Heart left ventricle (tissue), 16 donors: ENCODE results near the gene RNF130. TPM values are rescaled to one million over a fixed set of nuclear protein-coding genes. Genes with fewer than 3 reads are reported as not detected.

Experiments used
- ATAC-seq, 4 donors: fragments of 200-7000 bp; cut with Tn5 transposase; one replicate each; pipeline ENCODE4 v1.9.1; 2020 to 2022; ENCODE audit warnings: moderate library complexity in 4 of 4, mild to moderate bottlenecking in 3 of 4, moderate number of reproducible peaks in 1 of 4
- DNase-seq, 5 donors: peaks; one replicate each; pipeline ENCODE4 v3.0.0-alpha.2; 2020
- H3K27ac ChIP-seq, 12 donors: fragments of 200-600 bp; sonication (generic) in 4 of 12; one replicate each; pipeline versions ENCODE4 v1.5.0 to v1.8.0; 2016 to 2022; ENCODE audit warnings: mild to moderate bottlenecking in 2 of 12
- H3K27me3 ChIP-seq, 9 donors: fragments of 200-600 bp; sonication (generic) in 2 of 9; one replicate each; pipeline versions ENCODE4 v1.5.1 to v1.8.0; 2016 to 2022; ENCODE audit warnings: mild to moderate bottlenecking in 3 of 9
- H3K36me3 ChIP-seq, 9 donors: fragments of 200-600 bp; sonication (generic) in 2 of 9; one replicate each; pipeline versions ENCODE4 v1.5.0 to v1.8.0; 2018 to 2022; ENCODE audit warnings: mild to moderate bottlenecking in 2 of 9
- H3K4me1 ChIP-seq, 12 donors: fragments of 200-600 bp; sonication (generic) in 4 of 12; one replicate each; pipeline versions ENCODE4 v1.5.0 to v1.8.0; 2016 to 2022; ENCODE audit warnings: mild to moderate bottlenecking in 3 of 12
- H3K4me3 ChIP-seq, 12 donors: fragments of 200-600 bp; sonication (generic) in 4 of 12; one replicate each; pipeline versions ENCODE4 v1.5.0 to v1.8.0; 2017 to 2022; ENCODE audit warnings: mild to moderate bottlenecking in 9 of 12, moderate library complexity in 4 of 12
- H3K9me3 ChIP-seq, 12 donors: fragments of 200-600 bp; sonication (generic) in 4 of 12; one replicate each; pipeline versions ENCODE4 v1.5.0 to v1.8.0; 2016 to 2022; ENCODE audit warnings: mild to moderate bottlenecking in 1 of 12
- CTCF ChIP-seq, 12 donors: fragments of 200-600 bp; sonication (generic) in 4 of 12; IDR thresholded peaks; one replicate each; pipeline versions ENCODE4 v1.5.0 to v1.8.0; 2018 to 2022; ENCODE audit warnings: antibody characterized with exemption in 12 of 12, mild to moderate bottlenecking in 5 of 12
- POLR2A ChIP-seq, 2 donors: fragments of 450-650 bp; IDR thresholded peaks; one replicate each; pipeline ENCODE4 v1.6.1; 2017; ENCODE audit warnings: antibody characterized with exemption in 2 of 2, mild to moderate bottlenecking in 2 of 2, moderate library complexity in 2 of 2
- WGBS, 4 donors: extraction: QIAGEN DNeasy Blood & Tissue Kit in 2 of 4; methylation state at CpG; one replicate each; pipeline versions ENCODE4 v1.1.5 to v1.1.7; 2013 to 2018; 5-methylcytosine and 5-hydroxymethylcytosine counted together
- intact Hi-C, 10 donors: fragments of 100-400 bp; cut with DNase I; formaldehyde crosslinking; loops; one replicate each; pipeline versions ENCODE4 v1.11.1 to v1.14.2; 2022
- microRNA counts, 2 donors: library from miRNA; unstranded; fragments of <30 nt; microRNA quantifications; one replicate each; lab custom pipeline; 2016
- microRNA-seq, 4 donors: library from miRNA; unstranded; fragments of <30 nt; microRNA quantifications; one replicate each; pipeline versions ENCODE4 to v1.2.0, GENCODE V29; 2017 to 2020
- polyA plus RNA-seq, 2 donors: library from polyadenylated mRNA; stranded (reverse); fragments of 200-250 nt; gene quantifications; one replicate each; pipeline ENCODE4 v1.2.3, GENCODE V29; 2013
- total RNA-seq, 9 donors: library from RNA; depleted of rRNA in 2 of 9; stranded (reverse); fragments of >200 nt in 2 of 9; fragmentation: NEBNext Ultra II Directional in 3 of 9; extraction: Animal tissue kit (Norgen Biotek cat#: 25700) in 3 of 9; gene quantifications; one replicate each; pipeline versions ENCODE4 v1.1.0 to v1.2.4, GENCODE V29; 2016 to 2023
- donor health status: ischemic (EF 13 %, LVEDD 7.1; RV severe dilation, severe dysfunction).
- donor health status: healthy with polysubstance abuse.
- donor health status: DM: no; HTN: yes; CAD: no.
- donor health status: DM: no; HTN: no; CAD: no.
- donor health status: ischemic (EF 25% LVEDD 6.9; RV normal size, moderate dysfunction).
- donor health status: ischemic (EF 25% LVEDD 5.7; RV mildly dilated, moderate dysfunction).
- donor health status: healthy.
- donor health status: DM: yes; HTN: yes; CAD: no.
- donor health status: ischemic (EF 35%, LVEDD 5.7; RV mildly dilated, moderate dysfunction).
- donor health status: nonischemic (EF 11% LVEDD 7.7; RV severe dilation, severe dysfunction).
- donor health status: DM: yes; HTN: yes; CAD: no.
- donor health status: PGD.
- donor health status: ischemic (EF 29% LVEDD 5.4; RV normal size, mild dysfunction).
- donor health status: nonischemic (EF 23%, LVEDD 6.1; RV moderate dilation, normal function).

RNF130 gene
- total and polyA plus RNA-seq, 11 donors: 26.3 to 76.2 (median 38.7) TPM

- Histone ChIP-seq H3K27ac (peak overlapping the region in 11 of 12 donors; percentile 61 to 83 (median 67)), H3K4me1 (peaks cover 0 to 30% (median 15%) of the 10 kb centered on the region in 12 donors), H3K27me3 (no peaks in the 10 kb centered on the region), H3K9me3 (no peaks in the 10 kb centered on the region), H3K36me3 (peaks cover 0 to 29% (median 19%) of the 10 kb centered on the region in 9 donors), H3K4me3 (peak overlapping the region; percentile 24 to 82 (median 66))
- TF ChIP-seq CTCF (IDR thresholded peaks at IDR 0.05) (no peak), POLR2A (IDR thresholded peaks at IDR 0.05) (no peak)
- DNase-seq (no peak), ATAC-seq (peak in 3 of 4 donors; percentile 4 to 24 (median 19))
- 15 to 32% (median 23%) methylated on average over 19 to 50 of the region's 50 CpGs for WGBS, 4 donors
- intact Hi-C loops: loop anchor here in 8 of 10 donors (2.0 to 10.0 kb wide), 12 partner anchors 35 to 230 kb away; partner anchors contain the start of genes MGAT4B (in 3 of the 8) and RNF130 (in 2 of the 8)
Measured at GRCh38 chr5:179906795-179907555, 164.6 kb downstream of the RNF130 start.

DNA sequence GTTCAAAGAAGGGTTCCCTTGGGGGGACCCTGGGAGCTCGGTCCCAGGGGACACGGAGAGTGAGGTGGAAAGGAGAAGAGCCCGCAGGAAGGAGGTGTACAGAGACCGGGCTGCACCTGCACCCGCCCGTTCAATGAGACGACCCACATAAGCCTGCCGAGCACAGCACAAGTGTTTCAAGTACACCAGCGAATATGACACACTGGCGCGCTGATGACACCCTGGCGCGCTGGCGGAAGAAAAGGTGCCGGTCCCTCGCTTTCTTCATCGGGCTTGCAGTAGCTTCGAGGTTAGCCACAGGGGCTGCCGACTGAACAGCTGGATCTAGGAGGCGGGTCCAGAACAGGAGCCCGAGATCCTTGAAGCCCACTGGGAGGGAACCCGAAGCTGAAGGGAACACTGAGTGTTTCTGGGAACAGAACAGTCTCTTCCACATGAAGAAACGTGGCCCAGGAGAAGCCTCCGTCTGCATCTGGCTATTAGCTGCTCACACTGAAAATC lies 165.2 kb downstream of the RNF130 start:
- Histone ChIP-seq H3K27me3 (no peaks in the 10 kb centered on the region), H3K36me3 (peaks cover 0 to 36% (median 19%) of the 10 kb centered on the region in 9 donors), H3K27ac (peak overlapping the region in 1 of 12 donors; percentile 67), H3K4me1 (peaks cover 0 to 30% (median 15%) of the 10 kb centered on the region in 12 donors), H3K4me3 (peak overlapping the region in 8 of 12 donors; percentile 58 to 82 (median 74)), H3K9me3 (no peaks in the 10 kb centered on the region)
- ATAC-seq (no peak), DNase-seq (no peak)
- WGBS, 4 donors: 85 to 91% (median 89%) methylated on average over 24 of the region's 24 CpGs
- no peak for TF ChIP-seq POLR2A (IDR thresholded peaks at IDR 0.05)
- TF ChIP-seq CTCF (IDR thresholded peaks at IDR 0.05): no peak
- intact Hi-C loops: loop anchor here in 8 of 10 donors (2.0 to 10.0 kb wide), 12 partner anchors 34 to 229 kb away; partner anchors contain the start of genes MGAT4B (in 3 of the 8) and RNF130 (in 2 of the 8)

DNA sequence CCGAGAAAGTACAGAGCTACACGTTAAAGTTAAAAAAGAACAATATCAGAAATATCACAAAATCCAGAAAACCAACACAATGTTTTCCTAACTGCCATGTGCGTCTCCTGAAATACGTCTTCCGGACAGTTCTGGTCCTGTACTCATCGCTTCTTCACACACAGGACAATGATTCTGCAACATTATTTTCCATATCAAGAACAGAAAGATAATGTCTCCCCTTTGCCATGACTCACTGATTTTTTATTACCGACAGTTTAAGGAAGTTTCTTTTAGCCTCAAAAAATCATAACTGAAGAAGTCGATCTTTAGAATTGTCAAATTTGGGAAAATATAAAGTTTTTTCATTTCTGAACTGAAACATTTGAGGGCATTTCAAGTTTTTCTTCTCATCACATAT lies 166.4 kb downstream of the RNF130 start:
- H3K4me1 ChIP-seq: peaks cover 0 to 30% (median 15%) of the 10 kb centered on the region in 12 donors
- TF ChIP-seq CTCF (IDR thresholded peaks at IDR 0.05) (no peak), POLR2A (IDR thresholded peaks at IDR 0.05) (no peak)
- H3K4me3 ChIP-seq: no peak overlapping the region
- WGBS, 4 donors: 88 to 91% (median 89%) methylated on average over 8 of the region's 8 CpGs
- intact Hi-C loops: loop anchor here in 8 of 10 donors (5.0 to 10.0 kb wide), 11 partner anchors 33 to 228 kb away; partner anchors contain the start of genes MGAT4B (in 3 of the 8) and RNF130 (in 2 of the 8)
- H3K9me3 ChIP-seq: no peaks in the 10 kb centered on the region
- peaks cover 0 to 47% (median 19%) of the 10 kb centered on the region in 9 donors for H3K36me3 ChIP-seq
- no peaks in the 10 kb centered on the region for H3K27me3 ChIP-seq
- DNase-seq (no peak), ATAC-seq (no peak)
- no peak overlapping the region for H3K27ac ChIP-seq

MicroRNAs within 50 kb of the gene (microRNA counts, 767-probe panel; counts per million panel counts)
- microRNA hsa-miR-340-5p (lab: Ali Mortazavi, UCI): 2,204 to 3,006 counts per million in 2 donors

Small RNA genes lying within 50 kb of the gene (microRNA-seq; reads per million reads assigned to microRNA genes)
- gene MIR340: 66.9 to 308 (median 134) reads per million in 4 donors

Other genes with a start within 250 kb of the RNF130 start
- gene MRNIP, start 212.9 kb downstream of the RNF130 start, total RNA-seq: 10 to 100 TPM in 6 of 9 donors, 1 to 10 TPM in 3; 8.5 to 14.4 (median 12.3) TPM
- 10 to 100 TPM; 10.4 to 24.1 TPM for gene MRNIP, start 212.9 kb downstream of the RNF130 start, polyA plus RNA-seq
- gene TBC1D9B, start 163.9 kb downstream of the RNF130 start, total RNA-seq: 10 to 100 TPM; 29.3 to 68.9 (median 43.1) TPM
- 10 to 100 TPM; 31.1 to 49.9 TPM for gene TBC1D9B, start 163.9 kb downstream of the RNF130 start, polyA plus RNA-seq
- under 1 TPM in 5 of 9 donors, not detected in 4; 0.16 to 0.75 (median 0.23) TPM for gene RASGEF1C, start 137.5 kb upstream of the RNF130 start, total RNA-seq
- gene RASGEF1C, start 137.5 kb upstream of the RNF130 start, polyA plus RNA-seq: under 1 TPM; 0.14 to 0.19 TPM
- 10 to 100 TPM; 26.0 to 51.3 (median 41.4) TPM for gene MAPK9, start 220.3 kb upstream of the RNF130 start, total RNA-seq
- gene MAPK9, start 220.3 kb upstream of the RNF130 start, polyA plus RNA-seq: 10 to 100 TPM; 15.2 to 22.4 TPM